IMR-90 (cell line): ENCODE data around the gene TMEM176A. TPM values are rescaled to one million over a fixed set of nuclear protein-coding genes. Genes with fewer than 3 reads are reported as not detected.

Source experiments
- ATAC-seq: fragments of 200-7000 bp; cut with Tn5 transposase; 2 replicates; pipeline ENCODE4 v1.9.1; 2020; ENCODE audit warnings: low read depth, mild to moderate bottlenecking, moderate library complexity
- BruUV-seq: library from RNA; stranded (reverse); fragments of 400-500 nt; replicated peaks from 2 replicates; lab custom pipeline; 2021; lab: Mats Ljungman, UMichigan
- CTCF ChIA-PET: fragments of 300-600 bp; formaldehyde crosslinking; extraction: SDS; loops from one replicate; lab custom pipeline; 2021; ENCODE audit warnings: antibody characterized with exemption; lab: Yijun Ruan, JAX
- POLR2A ChIA-PET: fragments of 300-600 bp; sonication (Branson Sonifier 250); formaldehyde crosslinking; loops from one replicate; lab custom pipeline; 2022; ENCODE audit warnings: antibody characterized with exemption; ENCODE audit not compliant: unreplicated experiment; lab: Charles Lee
- DNase-seq: peaks from one replicate; pipeline ENCODE4 v3.0.0; 2013
- H2AFZ ChIP-seq: replicated peaks from 2 replicates; pipeline ENCODE3; 2013; ENCODE audit warnings: low read length, mild to moderate bottlenecking; ENCODE audit not compliant: poor library complexity
- H2AK5ac ChIP-seq: 2 replicates; pipeline ENCODE4 v1.6.1; 2013; ENCODE audit warnings: low read depth, low read length, inconsistent platforms
- H2AK9ac ChIP-seq: replicated peaks from 2 replicates; pipeline ENCODE3; 2013; ENCODE audit warnings: mild to moderate bottlenecking, low read depth, low read length, moderate library complexity; ENCODE audit not compliant: poor library complexity
- H2BK120ac ChIP-seq: 2 replicates; pipeline ENCODE4 v1.6.1; 2013; ENCODE audit warnings: low read depth, low read length, inconsistent platforms
- H2BK15ac ChIP-seq: 3 replicates; pipeline ENCODE4 v1.6.1; 2013; ENCODE audit warnings: low read depth, low read length, inconsistent platforms
- H2BK20ac ChIP-seq: 2 replicates; pipeline ENCODE4 v1.6.1; 2013; ENCODE audit warnings: low read depth, mild to moderate bottlenecking, inconsistent platforms, low read length, moderate library complexity
- H2BK5ac ChIP-seq: 2 replicates; pipeline ENCODE4 v1.6.1; 2013; ENCODE audit warnings: mild to moderate bottlenecking, low read depth, low read length, inconsistent platforms; ENCODE audit not compliant: poor library complexity, severe bottlenecking
- H3K14ac ChIP-seq: replicated peaks from 2 replicates; pipeline ENCODE4 v1.6.1; 2013; ENCODE audit warnings: low read depth, low read length, inconsistent platforms
- H3K18ac ChIP-seq: 2 replicates; pipeline ENCODE4 v1.6.1; 2013; ENCODE audit warnings: low read depth, low read length, control low read depth
- H3K23ac ChIP-seq: 2 replicates; pipeline ENCODE4 v1.6.1; 2013; ENCODE audit warnings: low read depth, low read length, inconsistent platforms
- H3K27ac ChIP-seq: 2 replicates; pipeline ENCODE4 v1.5.1; 2013; ENCODE audit warnings: mild to moderate bottlenecking, control low read depth, low read length; ENCODE audit not compliant: insufficient read depth
- H3K27me3 ChIP-seq: 2 replicates; pipeline ENCODE4 v1.6.1; 2013; ENCODE audit warnings: low read length; ENCODE audit not compliant: control insufficient read depth, insufficient read depth
- H3K36me3 ChIP-seq: 2 replicates; pipeline ENCODE4 v1.6.1; 2013; ENCODE audit warnings: low read length, mixed read lengths; ENCODE audit not compliant: control insufficient read depth, insufficient read depth
- H3K4ac ChIP-seq: 2 replicates; pipeline ENCODE4 v1.6.1; 2013; ENCODE audit warnings: low read depth, low read length, inconsistent platforms
- H3K4me1 ChIP-seq: 2 replicates; pipeline ENCODE4 v1.6.1; 2013; ENCODE audit warnings: low read length, mixed read lengths; ENCODE audit not compliant: control insufficient read depth, insufficient read depth
- H3K4me2 ChIP-seq: 2 replicates; pipeline ENCODE4 v1.6.1; 2013; ENCODE audit warnings: low read depth, mild to moderate bottlenecking, control low read depth, low read length, moderate library complexity
- H3K4me3 ChIP-seq: 2 replicates; pipeline ENCODE4 v1.5.1; 2013; ENCODE audit warnings: low read depth, mild to moderate bottlenecking, control low read depth, low read length, moderate library complexity; ENCODE audit not compliant: insufficient read depth
- H3K56ac ChIP-seq: 2 replicates; pipeline ENCODE4 v1.6.1; 2013; ENCODE audit warnings: low read length, inconsistent platforms; ENCODE audit not compliant: insufficient read depth; ENCODE audit errors: extremely low read depth
- H3K79me1 ChIP-seq, 2 experiments: 2 replicates each; pipeline ENCODE4 v1.6.1; 2013; ENCODE audit warnings: low read length in 2 of 2, inconsistent platforms in 1 of 2, low read depth in 1 of 2
- H3K9ac ChIP-seq: 2 replicates; pipeline ENCODE4 v1.6.1; 2013; ENCODE audit warnings: low read depth, low read length, control low read depth
- H3K9me1 ChIP-seq: 2 replicates; pipeline ENCODE4 v1.6.1; 2013; ENCODE audit warnings: low read length, inconsistent platforms; ENCODE audit not compliant: insufficient read depth
- H3K9me3 ChIP-seq: 2 replicates; pipeline ENCODE4 v1.6.1; 2013; ENCODE audit warnings: low read length; ENCODE audit not compliant: control insufficient read depth, insufficient read depth
- H4K20me1 ChIP-seq: 2 replicates; pipeline ENCODE4 v1.6.1; 2013; ENCODE audit warnings: low read length, inconsistent platforms; ENCODE audit not compliant: insufficient read depth
- H4K5ac ChIP-seq: 2 replicates; pipeline ENCODE4 v1.6.1; 2013; ENCODE audit warnings: mild to moderate bottlenecking, low read depth, low read length, control low read depth
- H4K8ac ChIP-seq, 2 experiments: 2 replicates each; pipeline ENCODE4 v1.6.1; 2013; ENCODE audit warnings: low read depth in 2 of 2, low read length in 2 of 2, control low read depth in 1 of 2, inconsistent platforms in 1 of 2
- H4K91ac ChIP-seq: 2 replicates; pipeline ENCODE4 v1.6.1; 2013; ENCODE audit warnings: low read depth, low read length, inconsistent platforms; ENCODE audit not compliant: insufficient read depth
- CHD1 ChIP-seq: IDR thresholded peaks from 2 replicates; pipeline ENCODE4 v1.6.1; 2012; ENCODE audit warnings: low read depth, low read length, improper control_type of control experiment
- ELK1 ChIP-seq: fragments of 150-350 bp; IDR thresholded peaks from 2 replicates; pipeline ENCODE4 v1.6.1; 2016; ENCODE audit warnings: low read depth, mild to moderate bottlenecking, low read length, moderate library complexity, borderline replicate concordance
- FOS ChIP-seq: fragments of 150-350 bp; IDR thresholded peaks from 2 replicates; pipeline ENCODE4 v1.6.1; 2016; ENCODE audit warnings: low read depth, low read length
- MAFK ChIP-seq: IDR thresholded peaks from 2 replicates; pipeline ENCODE4 v1.6.1; 2012; ENCODE audit warnings: low read depth, low read length, improper control_type of control experiment
- MAZ ChIP-seq: IDR thresholded peaks from 2 replicates; pipeline ENCODE4 v1.6.1; 2012; ENCODE audit warnings: low read depth, mild to moderate bottlenecking, low read length, improper control_type of control experiment, moderate library complexity, borderline replicate concordance
- NFE2L2 ChIP-seq: fragments of 150-350 bp; IDR thresholded peaks from 2 replicates; pipeline ENCODE4 v1.6.1; 2016; ENCODE audit warnings: low read depth, mild to moderate bottlenecking, low read length
- POLR2A ChIP-seq: IDR thresholded peaks from 2 replicates; pipeline ENCODE4 v1.6.1; 2012; ENCODE audit warnings: mild to moderate bottlenecking, low read depth, low read length
- WGBS, 2 experiments: methylation state at CpG; one replicate each; pipeline versions ENCODE4 v1.1.5 to v1.1.7; 2013; ENCODE audit warnings: missing lambda C conversion rate in 2 of 2; ENCODE audit not compliant: insufficient read length in 1 of 2; ENCODE audit errors: extremely low coverage in 2 of 2; 5-methylcytosine and 5-hydroxymethylcytosine counted together
- dilution Hi-C: fragments of 300-500 bp; cut with HindIII; formaldehyde crosslinking; loops from one replicate; pipeline ENCODE4 v1.14.3; 2018; ENCODE audit warnings: low sequenced_read_pairs; ENCODE audit not compliant: unreplicated experiment
- in situ Hi-C: fragments of 300-500 bp; cut with MboI; formaldehyde crosslinking; loops from 3 replicates; pipeline ENCODE4 v1.14.3; 2019; ENCODE audit warnings: low sequenced_read_pairs, inconsistent platforms, mixed read lengths
- intact Hi-C: fragments of 100-400 bp; cut with micrococcal nuclease; formaldehyde crosslinking; loops from 2 replicates; pipeline ENCODE4 v1.10.0; 2022
- polyA plus RNA-seq, 3 experiments: library from polyadenylated mRNA; depleted of rRNA; stranded (reverse); fragments of >200 nt; gene quantifications; 2 replicates each; pipeline ENCODE4 v1.2.3, GENCODE V29; 2012; ENCODE audit warnings: low replicate concordance in 1 of 3
- total RNA-seq: library from RNA; depleted of rRNA; stranded (reverse); fragments of >200 nt; gene quantifications from 2 replicates; pipeline ENCODE4 v1.2.3, GENCODE V29; 2012
- TF ChIP-seq, protein P1 (sequence below): fragments of 150-350 bp; IDR thresholded peaks from 2 replicates; pipeline ENCODE4 v1.6.1; 2017; ENCODE audit warnings: mild to moderate bottlenecking, antibody characterized with exemption, low read length, low read depth

TMEM176A gene
- total and polyA plus RNA-seq, 2 of the 4 experiments (the other 2 are of a cell fraction), result not detected

DNA sequence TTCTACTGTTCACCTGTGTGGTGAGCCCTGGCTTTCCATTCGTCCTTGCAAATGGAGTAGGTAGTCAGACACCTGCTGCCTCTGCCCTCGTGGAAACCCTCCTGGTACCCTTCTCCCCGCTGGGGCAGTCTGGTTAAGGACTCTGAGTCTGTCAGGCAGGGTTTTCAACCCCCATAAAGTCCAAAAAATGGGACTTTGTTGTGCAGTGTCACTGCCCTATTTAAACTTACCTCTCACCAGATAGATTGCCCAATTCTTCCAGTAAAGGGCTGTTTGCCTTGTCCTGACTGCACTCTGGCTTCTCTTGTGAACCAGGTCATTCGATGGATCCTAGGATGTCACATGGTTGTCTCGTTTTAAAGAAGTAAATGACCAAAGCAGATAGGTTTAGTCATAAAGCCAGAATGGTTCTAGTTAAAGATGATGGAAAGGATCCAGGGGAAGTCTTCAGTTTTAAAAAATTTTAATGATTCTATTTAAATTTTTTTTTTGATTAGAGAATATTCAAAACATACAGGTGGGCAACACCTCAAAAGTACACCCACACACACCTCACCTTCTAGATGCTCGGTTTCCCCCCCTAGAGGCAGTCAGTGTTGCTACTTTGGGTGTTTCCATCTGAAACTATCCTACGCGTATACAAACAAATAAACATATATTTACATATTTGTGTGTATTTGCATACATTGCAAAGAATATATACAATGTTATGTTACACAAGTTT, 22.4 kb upstream of the TMEM176A start:
- Histone ChIP-seq H3K27ac (no peak overlapping the region), H3K9me1 (0 out of 2 replicates have a peak, but pooled peaks cover 6% of the 10 kb centered on the region), H3K56ac (no peak overlapping the region), H2AK5ac (no peak overlapping the region), H4K8ac (no peak overlapping the region), H3K9ac (no peak overlapping the region), H3K4ac (no peak overlapping the region), H3K27me3 (no peaks in the 10 kb centered on the region), H4K20me1 (no peaks in the 10 kb centered on the region), H4K91ac (no peak overlapping the region; the same call in 1 of the 2 replicates), H2BK20ac (no peak overlapping the region; the same call in 1 of the 2 replicates), H2BK120ac (0 out of 2 replicates have a peak overlapping the region, but pooled peaks have one; percentile 30), H3K4me2 (no peak overlapping the region; the same call in 1 of the 2 replicates), H2AK9ac (no peak overlapping the region), H2BK5ac (no peak overlapping the region), H3K14ac (no peak overlapping the region), H3K4me3 (no peak overlapping the region), H3K4me1 (peaks cover 16% of the 10 kb centered on the region), H3K18ac (no peak overlapping the region), H2BK15ac (no peak overlapping the region), H4K5ac (no peak overlapping the region; the same call in 1 of the 2 replicates), H3K23ac (no peak overlapping the region), H3K9me3 (no peaks in the 10 kb centered on the region), H2AFZ (no peak overlapping the region), H3K36me3 (peaks cover 1% of the 10 kb centered on the region; the same call in 1 of the 2 replicates), H3K79me1 (no peaks in the 10 kb centered on the region)
- dilution Hi-C loops, result no loop called here
- CTCF ChIA-PET, result interaction anchor here (1.1 to 1.5 kb wide), 5 partner anchors 41 to 207 kb away, joined by 3 to 11 read pairs (median 3); no protein-coding TSS in a partner anchor
- POLR2A ChIA-PET, result interaction anchor here (0.6 kb wide), 2 partner anchors 9 to 177 kb away, joined by 4 read pairs; no protein-coding TSS in a partner anchor
- intact Hi-C loops, result loop anchor here (1.0 to 2.0 kb wide), 5 partner anchors 99 to 333 kb away; no protein-coding TSS in a partner anchor
- no CpG with 5 or more reads among the region's 8 CpGs for WGBS, 2 experiments
- DNase-seq (no peak), ATAC-seq (no peak)
- TF ChIP-seq MAZ (no peak), NFE2L2 (no peak), POLR2A (no peak), MAFK (no peak), ELK1 (no peak), CHD1 (no peak), FOS (no peak)
- TF ChIP-seq, protein P1, sequence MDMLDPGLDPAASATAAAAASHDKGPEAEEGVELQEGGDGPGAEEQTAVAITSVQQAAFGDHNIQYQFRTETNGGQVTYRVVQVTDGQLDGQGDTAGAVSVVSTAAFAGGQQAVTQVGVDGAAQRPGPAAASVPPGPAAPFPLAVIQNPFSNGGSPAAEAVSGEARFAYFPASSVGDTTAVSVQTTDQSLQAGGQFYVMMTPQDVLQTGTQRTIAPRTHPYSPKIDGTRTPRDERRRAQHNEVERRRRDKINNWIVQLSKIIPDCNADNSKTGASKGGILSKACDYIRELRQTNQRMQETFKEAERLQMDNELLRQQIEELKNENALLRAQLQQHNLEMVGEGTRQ, result no peak
- in situ Hi-C loops, result loop anchor here (5.0 to 25.0 kb wide), 2 partner anchors 209 to 334 kb away; no protein-coding TSS in a partner anchor
- BruUV-seq, result no TSS peak
